NCI-H1417 treated with DMSO at 0.1 percent for 48 hours (cell line): ENCODE results near the gene BTN1A1.
"Not testable (repeated sequence)": the region's sequence is repeated elsewhere in the genome, so short reads cannot be mapped to it uniquely, and the experiment has no call there.

ENCODE experiments used
- DNase-seq: peaks from one replicate; lab custom pipeline; 2025; lab: John Stamatoyannopoulos, UW

The BTN1A1 gene

DNA sequence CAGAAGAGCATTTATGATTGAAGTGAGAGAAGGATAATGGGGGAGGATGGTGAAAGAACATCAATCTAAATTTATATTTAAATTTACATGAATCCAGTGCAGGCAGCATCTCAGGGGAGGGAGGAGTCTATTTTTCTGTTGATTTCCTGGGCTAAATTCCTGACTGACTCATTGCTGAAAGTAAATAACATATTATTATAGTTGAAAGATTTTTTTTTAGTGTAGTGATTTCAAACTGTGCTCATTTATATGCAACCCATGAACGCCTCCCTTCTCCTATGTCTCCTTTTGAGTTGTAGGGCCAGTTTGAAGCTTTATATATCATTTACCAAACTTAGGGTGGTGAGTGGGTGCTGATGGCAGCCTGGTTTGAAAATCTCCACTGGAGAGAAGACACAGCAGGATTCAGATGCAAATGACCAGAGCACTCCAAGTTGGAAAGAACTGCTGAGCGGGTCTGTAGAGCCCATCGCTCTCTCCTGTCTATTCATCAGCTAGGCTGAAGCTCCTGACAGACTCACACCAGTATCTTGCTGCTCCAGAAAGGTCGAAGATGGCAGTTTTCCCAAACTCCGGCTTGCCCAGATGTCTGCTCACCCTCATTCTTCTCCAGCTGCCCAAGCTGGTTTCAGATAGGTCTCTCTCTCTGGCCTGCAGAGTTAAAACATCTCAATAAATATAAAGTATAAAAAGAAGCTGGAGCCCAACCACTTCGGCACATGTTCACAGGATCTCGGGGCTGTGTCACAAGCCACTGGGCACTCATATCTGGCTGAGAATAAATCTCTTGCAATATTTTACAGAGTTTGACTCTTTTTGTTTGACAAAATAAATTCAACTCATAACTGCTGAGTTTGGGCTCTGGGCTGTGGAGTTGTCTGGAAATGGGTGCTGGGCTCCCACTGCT is 24.0 kb upstream of the BTN1A1 start:
- DNase-seq = no peak

DNA sequence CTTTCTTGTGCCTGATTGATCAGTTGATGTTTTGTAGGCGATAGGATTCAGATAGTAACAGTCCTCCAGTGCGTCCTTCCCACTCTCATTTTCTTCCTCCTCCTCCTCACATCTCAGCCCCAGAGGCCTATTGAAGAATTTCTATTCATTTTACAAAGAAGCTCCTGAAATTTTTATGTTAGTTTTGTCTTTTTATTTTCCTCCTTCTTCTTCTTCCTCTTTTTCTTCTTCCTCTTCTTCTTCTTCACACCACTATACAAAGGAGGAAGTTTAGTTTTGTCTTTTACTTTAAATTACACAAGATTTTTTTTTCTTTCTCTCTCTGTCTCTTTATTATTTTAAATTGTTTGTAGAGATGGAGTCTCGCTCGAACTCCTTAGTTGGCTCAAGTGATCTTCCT is 23.2 kb upstream of the BTN1A1 start:
- DNase-seq = no peak

DNA sequence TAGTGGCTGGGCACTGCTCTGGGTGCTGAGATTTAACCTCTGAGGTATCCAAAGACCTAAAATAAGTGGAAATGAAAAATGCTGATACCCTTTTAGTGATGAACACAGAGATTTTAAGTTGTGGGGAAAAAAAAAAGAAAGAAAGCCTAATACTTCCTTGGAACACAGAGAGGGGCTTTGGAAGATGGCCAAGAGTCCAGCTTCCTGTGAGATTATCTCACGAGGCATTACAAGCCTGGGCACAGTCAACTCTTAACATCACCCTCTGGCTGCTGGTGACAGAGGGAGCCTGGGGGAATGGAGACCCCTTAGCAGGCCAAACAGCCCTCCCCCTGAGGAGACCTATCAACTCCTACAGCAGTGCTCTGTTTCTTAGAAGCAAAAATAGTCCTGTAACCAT is 22.7 kb upstream of the BTN1A1 start:
- DNase-seq = no peak

DNA sequence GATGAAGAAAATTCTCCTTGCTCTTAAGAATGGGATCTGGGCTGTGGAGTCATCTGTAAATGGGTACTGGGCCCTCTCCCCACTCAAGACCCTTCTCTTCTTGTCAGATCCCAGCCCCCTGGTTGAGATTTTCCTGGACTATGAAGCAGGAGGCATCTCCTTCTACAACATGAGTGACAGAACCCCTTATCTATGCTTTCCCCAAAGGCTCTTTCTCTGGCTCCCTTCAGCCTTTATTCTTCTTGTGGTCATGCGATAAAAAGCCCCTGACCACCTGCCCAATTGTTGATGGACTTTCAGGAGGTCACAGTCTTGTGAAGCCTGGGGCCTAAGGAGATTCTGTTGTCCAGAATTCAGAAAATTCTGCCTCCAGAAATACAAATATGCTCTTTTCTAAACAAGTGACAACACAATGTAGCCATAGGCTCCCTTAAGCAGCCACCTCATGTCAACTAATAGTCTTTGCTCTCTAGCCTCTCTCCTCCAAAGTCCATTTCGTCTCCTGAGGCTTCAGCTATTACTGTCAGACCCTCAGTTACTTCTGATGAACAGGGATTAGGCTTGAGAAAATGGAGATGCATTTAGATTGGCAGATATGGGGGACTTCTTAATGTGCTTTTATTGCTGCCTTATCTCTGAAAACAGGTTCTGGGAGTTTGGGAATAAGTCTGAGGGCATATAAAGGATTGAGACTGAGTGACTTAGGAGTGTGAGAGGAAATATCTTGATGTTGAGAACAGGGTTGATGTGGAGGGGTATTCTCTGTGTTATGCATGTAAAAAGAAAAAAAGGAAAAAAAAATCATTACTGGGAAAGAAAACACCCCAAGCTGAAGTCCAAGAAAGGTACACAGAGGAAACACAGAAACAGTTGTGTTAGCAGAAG is 21.8 kb upstream of the BTN1A1 start:
- no peak for DNase-seq

DNA sequence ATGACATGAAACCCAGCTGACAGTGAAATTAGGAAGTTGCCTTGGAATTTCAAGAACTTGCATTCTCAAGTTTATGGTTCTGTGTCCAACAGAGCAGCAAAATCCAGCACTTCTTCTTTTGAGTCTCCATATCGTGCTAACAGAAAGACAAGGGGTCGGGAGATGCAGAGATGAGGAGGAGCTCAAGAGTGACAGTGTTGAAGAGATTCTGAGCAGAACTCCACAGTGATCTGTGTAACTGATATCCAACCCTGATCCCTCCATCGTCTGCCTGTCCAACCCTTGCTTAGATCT is 21.2 kb upstream of the BTN1A1 start:
- DNase-seq = no peak

DNA sequence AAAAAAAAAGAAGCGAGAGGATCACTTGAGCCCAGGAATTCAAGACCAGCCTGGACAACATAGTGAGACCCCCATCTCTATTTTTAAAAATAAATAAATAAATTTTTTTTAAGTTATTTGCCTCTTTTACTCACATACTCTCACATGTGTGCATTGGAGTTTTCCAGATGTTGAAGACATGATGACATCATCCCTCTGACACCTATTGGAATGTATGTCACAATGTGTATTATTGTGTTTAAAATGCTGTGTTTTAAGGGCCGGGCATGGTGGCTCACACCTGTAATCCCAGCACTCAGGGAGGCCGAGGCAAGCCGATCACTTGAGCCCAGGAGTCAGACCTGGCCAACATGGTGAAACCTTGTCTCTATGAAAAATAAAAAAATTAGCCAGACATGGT is 17.8 kb upstream of the BTN1A1 start:
- no peak for DNase-seq

DNA sequence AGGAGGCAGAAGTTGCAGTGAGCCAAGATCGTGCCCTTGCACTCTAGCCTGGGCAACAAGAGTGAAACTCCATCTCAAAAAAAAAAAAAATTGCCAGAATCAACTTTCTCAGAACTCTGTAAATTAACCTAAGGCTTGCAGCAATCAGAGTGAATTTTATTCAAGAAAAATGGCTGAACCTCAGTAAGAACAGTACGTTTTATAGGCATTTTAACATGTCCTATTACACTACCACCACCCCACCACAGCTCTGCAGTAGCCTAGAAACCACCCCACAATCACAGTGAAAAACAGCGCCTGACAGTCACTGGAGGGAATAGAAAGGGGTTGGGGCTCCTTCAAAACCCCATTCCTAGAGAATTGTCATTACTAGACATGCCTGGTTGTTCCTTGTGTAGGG is 16.4 kb upstream of the BTN1A1 start:
- DNase-seq = no peak

DNA sequence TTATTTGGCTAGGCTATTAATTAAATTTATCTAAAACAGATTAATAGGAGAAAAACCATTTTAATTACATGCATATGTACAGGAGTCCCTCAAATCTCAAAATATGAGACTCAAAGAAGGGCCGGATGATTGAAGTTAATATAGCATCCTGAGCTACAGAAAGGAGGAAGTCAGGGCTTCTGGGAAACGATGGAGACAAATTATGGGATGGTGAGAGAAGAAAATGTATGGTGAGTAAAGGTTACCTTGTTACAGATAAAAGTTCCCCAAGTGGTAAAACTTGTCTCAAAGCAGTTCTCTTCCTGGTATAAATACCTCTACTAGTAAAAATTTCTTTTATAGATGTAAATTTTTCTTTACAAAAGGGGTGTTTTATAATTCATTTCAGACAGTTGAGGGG is 15.9 kb upstream of the BTN1A1 start:
- DNase-seq = no peak

DNA sequence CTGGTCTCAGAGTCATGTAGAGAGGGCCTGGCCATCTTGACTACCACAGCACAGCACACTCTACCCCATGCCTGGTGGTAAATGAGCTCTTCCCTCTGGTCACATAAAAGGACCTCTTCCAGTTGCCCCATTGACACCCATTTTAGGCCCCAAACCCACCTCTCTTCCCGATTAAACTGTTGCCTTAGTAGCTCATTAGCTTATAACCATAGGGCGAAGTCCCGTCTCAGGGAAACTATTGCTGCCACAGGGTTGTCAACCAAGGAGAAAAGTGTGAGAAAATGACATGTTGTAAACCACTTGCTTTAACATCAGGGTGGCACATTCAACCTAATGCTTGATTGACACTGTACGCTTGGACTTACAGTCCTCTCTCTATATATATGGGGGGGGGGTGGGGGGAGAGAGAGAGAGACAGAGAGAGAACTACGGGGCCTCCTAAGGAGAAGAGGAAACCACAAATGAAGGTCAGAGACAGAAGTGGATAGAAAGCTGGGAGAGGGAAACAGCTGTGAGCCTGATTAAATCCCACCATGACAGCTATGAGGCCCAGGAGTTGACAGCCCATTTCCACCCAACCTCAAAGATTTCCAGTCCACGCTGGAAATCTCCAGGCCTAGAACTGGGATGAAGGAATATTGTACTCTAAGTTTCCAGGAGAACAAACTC is 14.9 kb upstream of the BTN1A1 start:
- DNase-seq = no peak

DNA sequence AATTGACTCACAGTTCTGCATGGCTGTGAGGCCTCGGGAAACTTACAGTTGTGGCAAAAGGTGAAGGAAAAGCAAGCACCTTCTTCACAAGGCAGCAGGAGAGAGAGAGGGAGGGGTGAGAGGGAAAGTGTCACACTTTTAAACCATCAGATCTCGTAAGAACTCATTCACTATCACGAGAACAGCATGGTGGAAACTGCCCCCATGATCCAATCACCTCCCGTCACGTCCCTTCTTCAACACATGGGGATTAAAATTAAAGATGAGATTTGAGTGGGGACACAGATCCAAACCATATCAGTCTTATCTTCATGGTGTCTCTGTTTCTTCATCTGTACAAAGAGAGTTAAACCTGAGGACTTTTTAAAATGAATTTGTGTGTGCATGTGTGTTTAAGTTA is 13.7 kb upstream of the BTN1A1 start:
- DNase-seq = no peak

DNA sequence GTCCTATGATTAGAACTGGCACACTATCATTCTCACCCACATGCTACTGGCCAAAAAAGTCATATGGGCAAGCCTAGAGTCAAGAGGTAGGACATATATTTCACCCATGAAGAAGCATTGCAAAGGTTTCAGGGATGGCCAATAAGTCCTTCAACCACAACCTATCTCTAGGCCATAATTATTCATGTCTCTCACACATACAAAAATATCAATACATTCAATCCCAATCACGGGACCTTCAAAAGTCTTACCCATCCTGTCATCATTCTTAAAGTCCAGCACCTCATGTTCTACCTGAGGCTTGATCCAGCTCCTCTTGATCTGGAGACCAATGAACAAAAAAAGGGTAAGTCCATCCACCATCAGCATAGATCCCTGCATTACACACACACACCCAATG is 12.6 kb upstream of the BTN1A1 start:
- DNase-seq = no peak

DNA sequence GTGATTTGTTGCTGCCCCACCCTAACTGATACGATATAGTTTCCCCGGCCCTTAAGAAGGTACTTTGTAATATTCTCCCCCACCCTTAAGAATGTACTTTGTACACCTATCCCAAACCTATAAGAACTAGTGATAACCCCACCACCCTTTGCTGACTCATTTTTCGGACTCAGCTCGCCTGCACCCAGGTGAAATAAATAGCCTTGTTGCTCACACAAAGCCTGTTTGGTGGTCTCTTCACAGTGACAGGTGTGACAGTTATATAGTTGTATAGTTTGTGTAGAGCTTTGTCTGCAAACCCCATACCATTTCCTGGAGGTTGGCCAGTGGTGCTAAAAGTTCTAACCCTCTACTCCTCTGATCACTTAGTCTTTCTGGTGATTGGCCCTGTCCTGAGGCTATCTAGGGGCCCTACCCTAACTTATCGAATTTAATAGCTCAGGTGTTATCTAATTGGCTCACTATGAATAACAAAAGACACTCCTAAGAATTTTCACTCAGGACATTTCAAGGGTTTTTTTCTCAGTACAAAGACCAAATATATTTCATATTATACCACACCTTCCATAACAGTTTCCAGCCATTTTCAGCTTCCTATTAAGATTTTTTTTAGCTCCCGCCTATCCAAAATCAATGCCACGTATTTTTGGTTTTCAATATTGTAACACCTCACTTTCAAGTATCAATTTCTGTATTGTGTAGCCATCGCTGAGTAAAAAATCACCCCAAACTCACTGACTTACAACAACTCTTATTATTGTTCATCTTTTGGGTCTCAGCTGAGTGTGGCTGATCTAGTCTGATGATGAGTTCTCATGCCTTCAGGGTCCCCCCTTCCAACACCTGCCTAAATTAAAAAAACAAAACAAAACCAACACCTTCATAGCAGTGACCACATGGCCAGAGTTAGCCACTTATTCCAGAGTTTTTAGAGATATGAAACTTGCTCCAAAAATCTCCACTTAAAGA is 9.8 kb upstream of the BTN1A1 start:
- DNase-seq = no peak

DNA sequence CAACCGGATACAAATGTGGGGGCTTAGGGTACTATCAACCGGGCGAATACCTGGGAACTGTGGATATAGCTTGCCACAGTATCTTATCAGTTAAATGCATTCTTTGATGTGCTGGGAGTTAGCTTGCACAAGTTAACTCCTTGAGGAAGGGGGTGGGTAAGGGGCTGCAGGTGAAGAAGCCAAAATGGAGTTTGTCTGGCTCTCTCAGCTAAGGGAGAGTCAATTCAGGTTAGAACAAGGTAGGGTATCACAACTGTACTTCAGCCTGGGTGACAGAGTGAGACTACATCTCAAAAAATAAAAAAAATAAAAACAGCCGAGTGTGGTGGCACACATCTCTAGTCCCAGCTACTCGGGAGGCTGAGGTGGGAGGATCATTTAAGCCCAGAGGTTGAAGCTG is 8.5 kb upstream of the BTN1A1 start:
- no peak for DNase-seq

DNA sequence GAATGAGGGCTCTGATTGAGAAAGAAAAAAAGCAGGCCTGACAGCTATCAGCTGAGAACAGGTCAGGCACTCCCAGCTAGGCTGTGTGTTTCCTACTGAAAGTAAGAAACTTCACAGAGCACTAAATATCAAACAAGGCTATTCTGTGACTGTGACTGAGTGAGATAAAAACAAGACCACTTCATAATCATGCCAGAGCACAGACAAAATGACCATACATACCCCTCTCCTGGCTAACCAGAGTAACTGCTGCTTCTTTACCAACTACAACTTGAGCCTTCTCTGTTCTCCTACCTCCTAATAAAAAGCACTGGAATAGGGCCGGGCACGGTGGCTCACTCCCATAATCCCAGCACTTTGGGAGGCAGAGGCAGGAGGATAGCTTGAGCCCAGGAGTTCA is 6.8 kb upstream of the BTN1A1 start:
- no peak for DNase-seq

DNA sequence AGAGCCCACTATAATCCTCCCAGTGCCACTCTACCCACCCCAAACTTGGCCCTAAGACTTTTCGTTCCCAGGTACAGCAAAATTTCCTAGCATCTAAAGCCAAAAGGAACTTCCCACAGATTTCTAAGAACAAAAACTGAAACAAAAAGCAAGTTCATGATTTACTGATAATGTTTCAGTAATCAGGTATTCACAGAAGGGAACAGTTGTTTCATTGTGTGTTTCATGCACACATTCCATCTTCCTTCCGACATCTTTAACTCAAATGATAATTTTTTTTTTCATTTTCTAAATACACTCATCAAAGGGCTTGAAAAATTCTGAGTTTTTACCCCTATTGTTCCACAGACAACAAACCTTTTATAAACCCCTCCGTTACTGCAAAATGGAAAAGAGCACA is 6.0 kb upstream of the BTN1A1 start:
- DNase-seq = no peak

DNA sequence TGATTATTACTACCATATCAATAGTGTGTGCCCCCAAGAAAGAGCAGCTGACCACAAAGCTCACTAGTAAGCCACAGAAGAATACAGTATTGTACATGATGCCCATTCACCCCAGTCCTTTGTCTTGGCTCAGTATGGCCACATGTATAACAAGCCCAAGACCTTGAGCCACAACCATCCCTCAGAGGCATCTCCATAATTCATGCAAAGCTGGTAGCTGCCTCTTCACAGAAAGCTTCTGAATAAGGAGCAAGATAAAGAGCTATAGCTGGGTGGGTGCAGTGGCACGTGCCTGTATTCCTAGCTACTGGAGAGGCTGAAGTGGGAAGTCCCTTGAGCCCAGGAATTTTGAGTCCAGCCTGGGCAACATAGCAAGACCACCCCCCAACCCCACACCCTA is 4.8 kb upstream of the BTN1A1 start:
- no peak for DNase-seq

DNA sequence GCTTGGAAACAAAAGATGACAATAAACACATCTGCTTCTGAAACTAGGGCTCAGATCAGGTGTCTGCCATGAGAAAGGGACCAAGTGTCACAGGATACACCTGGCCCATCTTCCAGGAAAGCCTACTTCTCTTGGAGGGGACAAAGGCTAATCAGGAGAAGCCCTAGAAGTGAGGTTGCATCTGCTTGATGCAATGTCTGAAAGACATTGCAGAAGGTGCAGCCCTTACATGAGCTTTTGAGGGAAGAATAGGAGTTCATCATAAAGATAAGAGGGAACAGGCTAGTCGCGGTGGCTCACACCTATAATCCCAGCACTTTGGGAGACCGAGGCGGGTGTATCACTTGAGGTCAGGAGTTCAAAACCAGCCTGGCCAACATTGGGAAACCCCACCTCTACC is 2.5 kb upstream of the BTN1A1 start:
- DNase-seq = no peak

DNA sequence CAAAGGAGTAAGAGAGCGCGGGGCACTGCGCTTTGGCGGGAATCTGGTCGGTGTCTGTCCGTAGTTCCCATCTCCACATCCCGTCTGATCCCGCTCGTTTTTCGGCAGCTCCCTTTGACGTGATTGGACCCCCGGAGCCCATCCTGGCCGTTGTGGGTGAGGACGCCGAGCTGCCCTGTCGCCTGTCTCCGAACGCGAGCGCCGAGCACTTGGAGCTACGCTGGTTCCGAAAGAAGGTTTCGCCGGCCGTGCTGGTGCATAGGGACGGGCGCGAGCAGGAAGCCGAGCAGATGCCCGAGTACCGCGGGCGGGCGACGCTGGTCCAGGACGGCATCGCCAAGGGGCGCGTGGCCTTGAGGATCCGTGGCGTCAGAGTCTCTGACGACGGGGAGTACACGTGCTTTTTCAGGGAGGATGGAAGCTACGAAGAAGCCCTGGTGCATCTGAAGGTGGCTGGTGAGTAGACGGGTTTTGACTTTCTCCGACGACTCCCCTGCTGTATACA is 1.4 kb downstream of the BTN1A1 start:
- no peak for DNase-seq

DNA sequence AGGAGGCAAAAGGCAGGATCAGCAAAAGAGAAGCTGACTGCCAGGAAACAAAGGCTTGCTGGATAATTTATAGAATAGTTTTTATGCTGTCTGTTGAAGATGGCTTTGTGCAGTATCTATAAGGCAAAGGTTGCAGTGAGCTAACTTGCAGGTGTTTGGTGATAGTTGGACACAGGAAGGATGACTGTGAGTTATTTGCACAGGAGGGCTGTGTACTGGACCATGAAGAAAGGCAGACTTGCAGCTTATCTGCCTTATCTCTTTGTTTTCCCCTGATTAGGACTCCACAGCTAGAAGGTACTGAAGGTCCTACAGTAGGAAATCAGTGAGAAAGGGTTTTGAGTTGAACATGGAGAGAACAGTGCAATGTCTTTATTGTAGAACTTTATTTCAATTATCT is 2.1 kb downstream of the BTN1A1 start:
- no peak for DNase-seq

DNA sequence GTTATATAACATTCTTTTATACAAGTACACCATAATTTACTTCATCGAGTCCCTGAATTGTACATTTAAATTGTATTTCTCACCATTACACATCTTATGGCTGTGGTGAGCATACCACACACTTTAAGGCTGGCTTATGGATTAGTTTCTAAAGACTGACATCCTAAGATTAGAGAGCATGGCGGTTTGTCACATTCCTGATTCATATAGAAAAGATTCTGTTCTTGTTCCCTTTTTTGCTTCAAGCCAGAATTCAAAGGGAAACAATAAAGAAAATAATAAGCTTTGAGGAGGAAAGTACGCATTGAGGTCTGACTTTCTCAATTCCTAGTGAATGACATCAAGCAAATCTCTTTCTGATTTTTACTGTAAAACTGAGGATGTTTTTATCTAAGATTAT is 2.5 kb downstream of the BTN1A1 start:
- DNase-seq = no peak

DNA sequence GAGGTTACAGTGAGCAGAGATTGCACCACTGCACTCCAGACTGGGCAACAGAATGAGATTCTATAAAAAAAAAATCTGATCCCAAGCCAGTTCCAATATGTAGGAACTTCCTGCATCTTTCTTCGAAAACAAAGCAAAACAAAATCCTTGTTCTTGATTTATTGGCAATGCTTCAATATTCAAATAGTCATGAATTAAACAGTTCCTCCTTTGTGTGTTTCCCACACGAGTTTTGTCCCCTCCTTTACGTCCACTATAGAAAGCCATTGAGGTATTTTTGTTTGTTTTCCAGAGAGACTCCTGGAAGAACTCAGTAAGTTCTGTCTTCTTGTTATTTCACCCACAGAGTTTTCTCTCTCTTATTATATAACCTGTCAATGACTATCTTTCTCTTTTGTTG is 7.6 kb downstream of the BTN1A1 start:
- no peak for DNase-seq

DNA sequence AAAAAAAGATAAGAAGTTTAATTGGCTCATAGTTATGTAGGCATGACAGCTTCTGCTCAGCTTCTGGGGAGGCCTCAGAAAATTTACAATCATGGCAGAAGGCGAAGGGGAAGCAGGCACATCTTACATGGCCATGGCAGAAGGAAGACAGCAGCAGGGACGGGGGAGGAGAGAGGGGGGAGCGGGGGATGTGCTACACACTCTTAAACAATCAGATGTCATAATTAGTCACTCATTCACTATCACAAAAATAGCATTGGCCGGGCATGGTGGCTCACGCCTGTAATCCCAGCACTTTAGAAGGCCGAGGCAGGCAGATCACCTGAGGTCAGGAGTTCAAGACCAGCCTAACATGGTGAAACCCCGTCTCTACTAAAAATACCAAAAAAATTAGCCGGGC is 10.9 kb downstream of the BTN1A1 start:
- DNase-seq = not testable (repeated sequence)
